HEK293 (cell line): ENCODE measurements around the gene SLC35F3.

Experiments
- CTCF ChIP-seq: fragments of 450-650 bp; formaldehyde crosslinking; IDR thresholded peaks from 2 replicates; pipeline ENCODE4 v1.5.1; 2016; ENCODE audit warnings: missing biosample characterization, missing genetic modification characterization
- KLF7 ChIP-seq: fragments of 450-650 bp; formaldehyde crosslinking; IDR thresholded peaks from 2 replicates; pipeline ENCODE4 v1.5.1; 2016; ENCODE audit warnings: missing biosample characterization, missing genetic modification characterization, borderline replicate concordance
- ZNF76 ChIP-seq: fragments of 450-650 bp; formaldehyde crosslinking; IDR thresholded peaks from 2 replicates; pipeline ENCODE4; 2016; ENCODE audit warnings: low read depth, missing biosample characterization, missing genetic modification characterization, borderline replicate concordance

- no peak for TF ChIP-seq ZNF76 (tag by site-specific recombination)
- no peak for TF ChIP-seq CTCF (tag by site-specific recombination)
- no peak for TF ChIP-seq KLF7
Measured at GRCh38 chr1:233994112-233994511, 89.6 kb downstream of the SLC35F3 start.
